ENCODE measurements around the gene HEXA.
"Not testable (repeated sequence)": the region's sequence is repeated elsewhere in the genome, so short reads cannot be mapped to it uniquely, and the experiment has no call there.

HEXA gene

GRCh38 chr15:72389231-72389630 is 13.4 kb upstream of the HEXA start:
- TF ChIP-seq ZFX (IDR thresholded peaks at IDR 0.05): no peak
- TF ChIP-seq CTCF (conservative IDR thresholded peaks at IDR 0.05): no peak
- H3K27ac ChIP-seq: no peak overlapping the region

GRCh38 chr15:72387741-72388140 is 11.9 kb upstream of the HEXA start:
- H3K27ac ChIP-seq: no peak overlapping the region

DNA sequence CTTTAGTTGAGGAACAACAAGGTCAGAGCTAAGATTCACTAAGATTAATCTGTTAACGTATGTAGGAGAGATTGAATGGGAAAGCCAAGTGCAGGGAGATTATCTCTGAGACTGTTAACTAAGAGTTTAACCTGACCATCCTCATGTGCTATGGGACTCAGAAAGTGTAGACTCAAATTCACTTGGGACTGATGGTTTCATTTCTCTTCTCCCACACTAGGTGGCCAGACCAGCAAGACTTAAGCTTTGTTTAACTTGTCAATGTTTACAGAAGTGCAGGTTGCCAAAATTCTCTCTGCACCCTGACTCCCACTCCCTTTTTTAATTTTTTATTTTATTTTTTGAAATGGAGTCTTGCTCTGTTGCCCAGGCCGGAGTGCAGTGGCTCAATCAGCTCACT is 6.3 kb upstream of the HEXA start:
- no peak overlapping the region for H3K27ac ChIP-seq
- TF ChIP-seq ZFX (IDR thresholded peaks at IDR 0.05) (no peak), CTCF (conservative IDR thresholded peaks at IDR 0.05) (peak; percentile 64)

More at GRCh38 chr15:72387741-72388140, 11.9 kb upstream of the HEXA start:
- TF ChIP-seq ZFX (IDR thresholded peaks at IDR 0.05) (no peak), CTCF (conservative IDR thresholded peaks at IDR 0.05) (no peak)

DNA sequence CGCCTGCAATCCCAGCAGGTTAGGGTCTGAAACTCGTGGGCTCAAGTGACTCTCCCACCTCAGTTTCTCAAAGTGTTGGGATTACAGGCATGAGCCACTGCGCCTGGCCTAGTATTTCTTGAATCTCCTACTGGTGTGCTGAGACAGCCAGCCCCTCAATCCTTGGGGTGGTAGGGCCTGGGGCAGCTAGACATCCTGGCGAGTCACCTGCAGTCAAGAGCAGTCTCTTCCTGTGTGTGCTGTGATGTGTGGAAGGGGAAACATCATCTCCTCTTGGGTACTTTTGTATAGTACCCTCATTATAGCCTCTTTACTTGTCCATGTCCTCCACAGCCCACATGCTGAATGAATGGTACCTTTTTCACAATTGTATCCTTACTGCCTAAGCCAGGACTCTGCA is 4.9 kb upstream of the HEXA start:
- H3K27ac ChIP-seq: no peak overlapping the region
- no peak for TF ChIP-seq CTCF (conservative IDR thresholded peaks at IDR 0.05)
- TF ChIP-seq ZFX (IDR thresholded peaks at IDR 0.05): no peak

- no peak for TF ChIP-seq CTCF (conservative IDR thresholded peaks at IDR 0.05)
- TF ChIP-seq ZFX (IDR thresholded peaks at IDR 0.05): no peak
- H3K27ac ChIP-seq: no peak overlapping the region
Observed at GRCh38 chr15:72379856-72380430, 4.1 kb upstream of the HEXA start.

DNA sequence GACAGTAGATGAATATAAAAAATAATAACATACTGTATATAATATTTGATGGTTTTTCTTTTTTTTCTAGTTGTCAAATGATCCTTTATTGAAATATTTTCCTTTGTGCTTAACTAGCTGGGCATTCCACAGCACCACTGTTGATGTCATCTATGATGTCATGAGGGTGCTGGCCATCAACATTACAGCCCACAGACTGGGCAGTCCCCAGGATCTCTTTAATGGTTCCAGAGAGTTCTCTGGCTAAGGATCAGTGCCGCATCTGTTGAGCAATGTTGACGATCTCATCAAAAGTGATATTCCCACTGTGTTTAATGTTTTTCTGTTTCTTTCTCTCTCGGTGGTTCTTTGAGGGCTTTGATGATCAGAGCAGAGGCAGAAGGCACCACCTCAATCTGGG is 3.3 kb upstream of the HEXA start:
- not testable (repeated sequence) for H3K27ac ChIP-seq

GRCh38 chr15:72377331-72377730 is 1.5 kb upstream of the HEXA start:
- no peak overlapping the region for H3K27ac ChIP-seq
- TF ChIP-seq CTCF (conservative IDR thresholded peaks at IDR 0.05): no peak
- TF ChIP-seq ZFX (IDR thresholded peaks at IDR 0.05): no peak

DNA sequence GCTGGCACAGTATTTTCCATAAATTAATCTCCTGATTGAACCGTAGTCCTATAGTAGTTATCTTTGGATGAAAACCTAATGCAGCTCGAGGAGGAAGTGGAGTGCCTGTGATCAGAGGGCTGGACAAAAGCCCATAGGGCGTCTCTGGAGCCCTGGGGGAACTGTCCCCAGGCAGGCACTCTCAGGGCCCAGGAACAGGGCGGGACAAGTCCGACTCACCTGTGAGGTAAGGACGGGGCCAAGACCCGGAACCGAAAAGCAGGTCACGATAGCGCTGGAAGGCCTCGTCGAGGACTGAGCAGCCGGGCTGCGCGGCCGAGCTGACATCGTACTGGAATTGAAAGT is 341 bp downstream of the HEXA start:
- H3K27ac ChIP-seq: peak overlapping the region; percentile 75
- TF ChIP-seq ZFX (IDR thresholded peaks at IDR 0.05): no peak
- no peak for TF ChIP-seq CTCF (conservative IDR thresholded peaks at IDR 0.05)
